Measurements from ENCODE around the gene ZFAND6.

- TF ChIP-seq, protein P1, sequence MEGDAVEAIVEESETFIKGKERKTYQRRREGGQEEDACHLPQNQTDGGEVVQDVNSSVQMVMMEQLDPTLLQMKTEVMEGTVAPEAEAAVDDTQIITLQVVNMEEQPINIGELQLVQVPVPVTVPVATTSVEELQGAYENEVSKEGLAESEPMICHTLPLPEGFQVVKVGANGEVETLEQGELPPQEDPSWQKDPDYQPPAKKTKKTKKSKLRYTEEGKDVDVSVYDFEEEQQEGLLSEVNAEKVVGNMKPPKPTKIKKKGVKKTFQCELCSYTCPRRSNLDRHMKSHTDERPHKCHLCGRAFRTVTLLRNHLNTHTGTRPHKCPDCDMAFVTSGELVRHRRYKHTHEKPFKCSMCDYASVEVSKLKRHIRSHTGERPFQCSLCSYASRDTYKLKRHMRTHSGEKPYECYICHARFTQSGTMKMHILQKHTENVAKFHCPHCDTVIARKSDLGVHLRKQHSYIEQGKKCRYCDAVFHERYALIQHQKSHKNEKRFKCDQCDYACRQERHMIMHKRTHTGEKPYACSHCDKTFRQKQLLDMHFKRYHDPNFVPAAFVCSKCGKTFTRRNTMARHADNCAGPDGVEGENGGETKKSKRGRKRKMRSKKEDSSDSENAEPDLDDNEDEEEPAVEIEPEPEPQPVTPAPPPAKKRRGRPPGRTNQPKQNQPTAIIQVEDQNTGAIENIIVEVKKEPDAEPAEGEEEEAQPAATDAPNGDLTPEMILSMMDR (IDR thresholded peaks at IDR 0.05) = no peak
- TF ChIP-seq POLR2AphosphoS5 (IDR thresholded peaks at IDR 0.05; ENCODE audit: insufficient read depth in 1 of 2, low read depth in 1 of 2) = no peak
Measured at GRCh38 chr15:80169768-80170357, 110.4 kb downstream of the ZFAND6 start.

Data from vagina (tissue), 2 donors.